SK-N-SH treated with all-trans-retinoic acid at 6 μM for 48 hours (cell line): ENCODE measurements around the gene ARMH1.

ENCODE experiments used
- ARNTL ChIP-seq: fragments of 450-650 bp; formaldehyde crosslinking; IDR thresholded peaks from 2 replicates; pipeline ENCODE4 v1.5.0; 2020; ENCODE audit warnings: low read depth, mild to moderate bottlenecking, moderate library complexity, borderline replicate concordance
- GLIS3 ChIP-seq: fragments of 250-450 bp; sonication (Bioruptor Pico); IDR thresholded peaks from 2 replicates; pipeline ENCODE4 v1.5.0; 2020; ENCODE audit warnings: mild to moderate bottlenecking, moderate library complexity
- OSR1 ChIP-seq: fragments of 250-450 bp; sonication (Bioruptor Pico); IDR thresholded peaks from 2 replicates; pipeline ENCODE4 v1.8.0; 2022; ENCODE audit warnings: moderate library complexity, mild to moderate bottlenecking, inconsistent platforms
- RARB ChIP-seq: fragments of 250-450 bp; sonication (Bioruptor Pico); IDR thresholded peaks from 2 replicates; pipeline ENCODE4 v1.8.0; 2021; ENCODE audit warnings: mild to moderate bottlenecking, moderate library complexity
- ZFP3 ChIP-seq: fragments of 250-450 bp; sonication (Bioruptor Pico); IDR thresholded peaks from 2 replicates; pipeline ENCODE4 v1.5.0; 2020; ENCODE audit warnings: mild to moderate bottlenecking, moderate library complexity
- ZNF8 ChIP-seq: fragments of 450-650 bp; formaldehyde crosslinking; IDR thresholded peaks from 2 replicates; pipeline ENCODE4 v1.5.0; 2020; ENCODE audit warnings: mild to moderate bottlenecking, moderate library complexity
- TF ChIP-seq, protein P1 (sequence below): fragments of 250-450 bp; sonication (Bioruptor Pico); IDR thresholded peaks from 2 replicates; pipeline ENCODE4 v1.8.0; 2021; ENCODE audit warnings: low read depth, mild to moderate bottlenecking, moderate library complexity, borderline replicate concordance
- TF ChIP-seq, protein P2 (sequence below): fragments of 250-450 bp; sonication (Bioruptor Pico); IDR thresholded peaks from 2 replicates; pipeline ENCODE4 v1.8.0; 2020; ENCODE audit warnings: mild to moderate bottlenecking, moderate library complexity, borderline replicate concordance
- TF ChIP-seq, protein P3 (sequence below): fragments of 250-450 bp; sonication (Bioruptor Pico); IDR thresholded peaks from 2 replicates; pipeline ENCODE4 v1.5.0; 2020; ENCODE audit warnings: mild to moderate bottlenecking, moderate library complexity

DNA sequence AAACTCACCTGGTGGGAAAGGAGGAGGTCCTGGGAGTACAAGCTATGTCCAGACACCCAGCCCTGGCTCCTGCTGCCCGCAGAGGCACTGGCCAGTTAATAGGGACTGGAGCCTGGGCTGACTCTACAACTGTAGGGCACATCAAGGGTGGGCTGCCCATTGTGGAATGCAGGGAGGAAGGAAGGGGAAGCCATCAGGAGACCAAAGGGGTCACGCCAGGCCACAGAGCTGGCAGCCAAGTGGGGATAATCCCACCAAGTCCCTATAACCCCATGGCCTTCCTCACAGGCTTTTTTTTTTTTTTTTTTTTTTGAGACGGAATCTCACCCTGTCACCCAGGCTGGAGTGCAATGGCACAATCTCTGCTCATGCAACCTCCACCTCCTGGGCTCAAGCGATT is 14.9 kb upstream of the ARMH1 start:
- TF ChIP-seq GLIS3 (CRISPR knock-in tag) (no peak), ZFP3 (no peak), ARNTL (CRISPR knock-in tag) (no peak), ZNF8 (no peak), RARB (CRISPR knock-in tag) (no peak), OSR1 (CRISPR knock-in tag) (no peak)
- TF ChIP-seq, protein P1, sequence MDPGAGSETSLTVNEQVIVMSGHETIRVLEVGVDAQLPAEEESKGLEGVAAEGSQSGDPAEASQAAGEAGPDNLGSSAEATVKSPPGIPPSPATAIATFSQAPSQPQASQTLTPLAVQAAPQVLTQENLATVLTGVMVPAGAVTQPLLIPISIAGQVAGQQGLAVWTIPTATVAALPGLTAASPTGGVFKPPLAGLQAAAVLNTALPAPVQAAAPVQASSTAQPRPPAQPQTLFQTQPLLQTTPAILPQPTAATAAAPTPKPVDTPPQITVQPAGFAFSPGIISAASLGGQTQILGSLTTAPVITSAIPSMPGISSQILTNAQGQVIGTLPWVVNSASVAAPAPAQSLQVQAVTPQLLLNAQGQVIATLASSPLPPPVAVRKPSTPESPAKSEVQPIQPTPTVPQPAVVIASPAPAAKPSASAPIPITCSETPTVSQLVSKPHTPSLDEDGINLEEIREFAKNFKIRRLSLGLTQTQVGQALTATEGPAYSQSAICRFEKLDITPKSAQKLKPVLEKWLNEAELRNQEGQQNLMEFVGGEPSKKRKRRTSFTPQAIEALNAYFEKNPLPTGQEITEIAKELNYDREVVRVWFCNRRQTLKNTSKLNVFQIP = no peak
- TF ChIP-seq, protein P2, sequence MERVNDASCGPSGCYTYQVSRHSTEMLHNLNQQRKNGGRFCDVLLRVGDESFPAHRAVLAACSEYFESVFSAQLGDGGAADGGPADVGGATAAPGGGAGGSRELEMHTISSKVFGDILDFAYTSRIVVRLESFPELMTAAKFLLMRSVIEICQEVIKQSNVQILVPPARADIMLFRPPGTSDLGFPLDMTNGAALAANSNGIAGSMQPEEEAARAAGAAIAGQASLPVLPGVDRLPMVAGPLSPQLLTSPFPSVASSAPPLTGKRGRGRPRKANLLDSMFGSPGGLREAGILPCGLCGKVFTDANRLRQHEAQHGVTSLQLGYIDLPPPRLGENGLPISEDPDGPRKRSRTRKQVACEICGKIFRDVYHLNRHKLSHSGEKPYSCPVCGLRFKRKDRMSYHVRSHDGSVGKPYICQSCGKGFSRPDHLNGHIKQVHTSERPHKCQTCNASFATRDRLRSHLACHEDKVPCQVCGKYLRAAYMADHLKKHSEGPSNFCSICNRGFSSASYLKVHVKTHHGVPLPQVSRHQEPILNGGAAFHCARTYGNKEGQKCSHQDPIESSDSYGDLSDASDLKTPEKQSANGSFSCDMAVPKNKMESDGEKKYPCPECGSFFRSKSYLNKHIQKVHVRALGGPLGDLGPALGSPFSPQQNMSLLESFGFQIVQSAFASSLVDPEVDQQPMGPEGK (CRISPR knock-in tag) = no peak
- TF ChIP-seq, protein P3, sequence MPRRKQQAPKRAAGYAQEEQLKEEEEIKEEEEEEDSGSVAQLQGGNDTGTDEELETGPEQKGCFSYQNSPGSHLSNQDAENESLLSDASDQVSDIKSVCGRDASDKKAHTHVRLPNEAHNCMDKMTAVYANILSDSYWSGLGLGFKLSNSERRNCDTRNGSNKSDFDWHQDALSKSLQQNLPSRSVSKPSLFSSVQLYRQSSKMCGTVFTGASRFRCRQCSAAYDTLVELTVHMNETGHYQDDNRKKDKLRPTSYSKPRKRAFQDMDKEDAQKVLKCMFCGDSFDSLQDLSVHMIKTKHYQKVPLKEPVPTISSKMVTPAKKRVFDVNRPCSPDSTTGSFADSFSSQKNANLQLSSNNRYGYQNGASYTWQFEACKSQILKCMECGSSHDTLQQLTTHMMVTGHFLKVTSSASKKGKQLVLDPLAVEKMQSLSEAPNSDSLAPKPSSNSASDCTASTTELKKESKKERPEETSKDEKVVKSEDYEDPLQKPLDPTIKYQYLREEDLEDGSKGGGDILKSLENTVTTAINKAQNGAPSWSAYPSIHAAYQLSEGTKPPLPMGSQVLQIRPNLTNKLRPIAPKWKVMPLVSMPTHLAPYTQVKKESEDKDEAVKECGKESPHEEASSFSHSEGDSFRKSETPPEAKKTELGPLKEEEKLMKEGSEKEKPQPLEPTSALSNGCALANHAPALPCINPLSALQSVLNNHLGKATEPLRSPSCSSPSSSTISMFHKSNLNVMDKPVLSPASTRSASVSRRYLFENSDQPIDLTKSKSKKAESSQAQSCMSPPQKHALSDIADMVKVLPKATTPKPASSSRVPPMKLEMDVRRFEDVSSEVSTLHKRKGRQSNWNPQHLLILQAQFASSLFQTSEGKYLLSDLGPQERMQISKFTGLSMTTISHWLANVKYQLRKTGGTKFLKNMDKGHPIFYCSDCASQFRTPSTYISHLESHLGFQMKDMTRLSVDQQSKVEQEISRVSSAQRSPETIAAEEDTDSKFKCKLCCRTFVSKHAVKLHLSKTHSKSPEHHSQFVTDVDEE (CRISPR knock-in tag) = no peak
